BLaER1 (cell line): Measurements from ENCODE around the gene NINJ1.

ENCODE experiments used
- H3K27ac ChIP-seq: shearing (Covaris generic); formaldehyde crosslinking; 2 replicates; pipeline ENCODE4 v1.8.1; 2022
- H3K27me3 ChIP-seq: shearing (Covaris generic); formaldehyde crosslinking; 2 replicates; pipeline ENCODE4 v1.8.1; 2022
- H3K36me3 ChIP-seq: shearing (Covaris generic); formaldehyde crosslinking; 2 replicates; pipeline ENCODE4 v1.8.1; 2022
- H3K4me1 ChIP-seq: shearing (Covaris generic); formaldehyde crosslinking; 2 replicates; pipeline ENCODE4 v1.8.1; 2022
- H3K4me2 ChIP-seq: shearing (Covaris generic); formaldehyde crosslinking; 2 replicates; pipeline ENCODE4 v1.8.1; 2022
- H3K4me3 ChIP-seq: shearing (Covaris generic); formaldehyde crosslinking; 2 replicates; pipeline ENCODE4 v1.8.1; 2022
- H3K9ac ChIP-seq: shearing (Covaris generic); formaldehyde crosslinking; 2 replicates; pipeline ENCODE4 v1.8.1; 2022
- H3K9me3 ChIP-seq: shearing (Covaris generic); formaldehyde crosslinking; 2 replicates; pipeline ENCODE4 v1.8.1; 2022
- H4K20me1 ChIP-seq: shearing (Covaris generic); formaldehyde crosslinking; 2 replicates; pipeline ENCODE4 v1.8.1; 2022
- Cebpa-rat ChIP-seq: shearing (Covaris generic); IDR thresholded peaks from 2 replicates; pipeline ENCODE4 v1.8.1; 2022

NINJ1 gene, protein sequence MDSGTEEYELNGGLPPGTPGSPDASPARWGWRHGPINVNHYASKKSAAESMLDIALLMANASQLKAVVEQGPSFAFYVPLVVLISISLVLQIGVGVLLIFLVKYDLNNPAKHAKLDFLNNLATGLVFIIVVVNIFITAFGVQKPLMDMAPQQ

DNA sequence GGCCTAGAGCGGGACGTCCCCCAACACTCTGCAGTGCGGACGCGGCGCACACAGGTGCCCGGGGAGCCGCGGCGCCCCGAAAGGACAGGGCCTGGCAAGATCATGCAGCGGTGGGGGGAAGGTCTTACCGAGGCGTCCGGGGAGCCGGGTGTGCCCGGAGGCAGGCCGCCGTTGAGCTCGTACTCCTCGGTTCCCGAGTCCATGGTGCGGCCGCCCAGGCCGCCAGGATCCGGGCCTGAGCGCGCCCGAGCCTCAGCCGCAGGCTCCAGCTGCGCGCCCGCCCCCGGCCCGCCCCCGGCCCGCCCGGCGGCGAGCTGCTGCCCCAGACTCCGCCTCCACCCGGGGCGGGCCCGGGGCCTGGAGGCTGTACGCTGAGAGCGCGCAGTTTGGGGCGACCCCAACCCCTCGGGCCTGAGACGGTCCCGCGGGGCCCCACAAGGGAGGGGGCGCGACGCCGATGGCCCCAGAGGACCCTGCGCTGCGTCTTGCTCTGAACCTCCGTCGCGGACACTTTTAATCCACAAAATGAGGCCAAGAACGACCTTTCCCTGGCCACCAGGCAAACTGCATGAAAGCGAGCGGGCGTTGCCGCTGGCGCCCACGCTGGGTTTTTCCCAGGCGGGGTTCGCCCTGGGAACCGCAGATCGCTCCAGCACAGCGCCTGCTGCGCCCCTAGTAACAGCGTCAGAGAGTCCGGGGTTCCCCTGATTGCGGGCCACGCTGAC, at the start of gene NINJ1:
Gene NINJ1 (minus strand): TSS at position 237 of the 725 bp plus-strand sequence. CDS start 34 bp downstream, at position 203.
- H4K20me1 ChIP-seq, result peaks cover 43% of the 10 kb centered on the region
- peaks cover 88% of the 10 kb centered on the region for H3K4me1 ChIP-seq
- no peaks in the 10 kb centered on the region for H3K27me3 ChIP-seq
- H3K4me3 ChIP-seq, result peak within 1 kb of the TSS; percentile 95
- H3K27ac ChIP-seq, result peak within 1 kb of the TSS; percentile 98
- H3K4me2 ChIP-seq, result peak within 1 kb of the TSS; percentile 98
- peaks cover 20% of the 10 kb centered on the region for H3K36me3 ChIP-seq
- no peak for TF ChIP-seq Cebpa-rat
- peak within 1 kb of the TSS; percentile 91 for H3K9ac ChIP-seq
- peaks cover 2% of the 10 kb centered on the region for H3K9me3 ChIP-seq

DNA sequence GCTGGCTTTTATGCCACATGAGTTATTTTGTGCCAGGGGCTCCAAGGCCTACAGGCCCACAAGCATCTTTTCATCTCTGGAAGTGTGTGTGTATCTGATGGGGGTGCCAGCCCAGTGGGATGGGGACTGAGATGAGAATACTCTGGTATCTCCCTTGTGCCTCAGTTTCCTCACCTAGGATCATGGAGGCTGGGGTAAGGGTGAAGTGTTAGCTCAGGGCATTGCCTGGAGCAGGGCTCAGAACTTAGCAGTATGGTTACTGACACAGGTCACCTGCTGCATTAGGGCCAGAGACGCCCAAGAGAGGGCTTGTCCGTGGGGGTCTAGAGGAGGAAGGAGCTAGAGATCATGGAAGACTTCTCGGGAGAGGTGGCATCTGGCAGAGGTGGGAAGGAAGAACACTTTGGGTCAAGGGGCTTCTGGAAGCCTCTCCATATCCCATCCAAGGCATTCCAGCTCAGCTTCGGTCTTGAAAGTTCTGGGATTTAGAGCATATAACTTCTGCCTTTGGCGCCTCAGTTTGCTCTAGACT, 49.1 kb upstream of the NINJ1 start:
- peak overlapping the region; percentile 99 for H3K4me2 ChIP-seq
- H3K27ac ChIP-seq, result 0 out of 2 replicates have a peak overlapping the region, but pooled peaks have one; percentile 79
- H3K4me1 ChIP-seq, result peaks cover 53% of the 10 kb centered on the region
- H3K9me3 ChIP-seq, result no peaks in the 10 kb centered on the region
- H3K36me3 ChIP-seq, result no peaks in the 10 kb centered on the region
- H4K20me1 ChIP-seq, result peaks cover 13% of the 10 kb centered on the region
- H3K4me3 ChIP-seq, result peak overlapping the region; percentile 77
- TF ChIP-seq Cebpa-rat, result no peak
- peak overlapping the region; percentile 83; the same call in 1 of the 2 replicates for H3K9ac ChIP-seq
- H3K27me3 ChIP-seq, result peaks cover 5% of the 10 kb centered on the region; the same call in 1 of the 2 replicates

GRCh38 chr9:93182572-93182971, 48.5 kb upstream of the NINJ1 start:
- Histone ChIP-seq H3K9ac (no peak overlapping the region), H3K4me2 (0 out of 2 replicates have a peak overlapping the region, but pooled peaks have one; percentile 99), H3K27me3 (peaks cover 5% of the 10 kb centered on the region; the same call in 1 of the 2 replicates), H3K4me1 (peaks cover 53% of the 10 kb centered on the region), H3K4me3 (no peak overlapping the region), H3K36me3 (no peaks in the 10 kb centered on the region), H3K27ac (no peak overlapping the region), H4K20me1 (peaks cover 7% of the 10 kb centered on the region), H3K9me3 (no peaks in the 10 kb centered on the region)
- no peak for TF ChIP-seq Cebpa-rat

- Histone ChIP-seq H4K20me1 (peaks cover under 1% of the 10 kb centered on the region; the same call in 1 of the 2 replicates), H3K9me3 (no peaks in the 10 kb centered on the region), H3K27me3 (peaks cover 5% of the 10 kb centered on the region; the same call in 1 of the 2 replicates), H3K9ac (no peak overlapping the region), H3K27ac (no peak overlapping the region), H3K4me3 (no peak overlapping the region), H3K36me3 (no peaks in the 10 kb centered on the region), H3K4me2 (no peak overlapping the region), H3K4me1 (peaks cover 46% of the 10 kb centered on the region)
- TF ChIP-seq Cebpa-rat, result no peak
Observed at GRCh38 chr9:93181672-93182435, 47.8 kb upstream of the NINJ1 start.

- no peak overlapping the region for H3K4me3 ChIP-seq
- H3K27me3 ChIP-seq, result peaks cover 5% of the 10 kb centered on the region; the same call in 1 of the 2 replicates
- TF ChIP-seq Cebpa-rat, result no peak
- no peak overlapping the region for H3K27ac ChIP-seq
- peaks cover 37% of the 10 kb centered on the region for H3K4me1 ChIP-seq
- H3K9ac ChIP-seq, result no peak overlapping the region
- no peaks in the 10 kb centered on the region for H3K9me3 ChIP-seq
- no peaks in the 10 kb centered on the region for H3K36me3 ChIP-seq
- no peak overlapping the region for H3K4me2 ChIP-seq
- H4K20me1 ChIP-seq, result no peaks in the 10 kb centered on the region
Observed at GRCh38 chr9:93180938-93181337, 46.9 kb upstream of the NINJ1 start.

DNA sequence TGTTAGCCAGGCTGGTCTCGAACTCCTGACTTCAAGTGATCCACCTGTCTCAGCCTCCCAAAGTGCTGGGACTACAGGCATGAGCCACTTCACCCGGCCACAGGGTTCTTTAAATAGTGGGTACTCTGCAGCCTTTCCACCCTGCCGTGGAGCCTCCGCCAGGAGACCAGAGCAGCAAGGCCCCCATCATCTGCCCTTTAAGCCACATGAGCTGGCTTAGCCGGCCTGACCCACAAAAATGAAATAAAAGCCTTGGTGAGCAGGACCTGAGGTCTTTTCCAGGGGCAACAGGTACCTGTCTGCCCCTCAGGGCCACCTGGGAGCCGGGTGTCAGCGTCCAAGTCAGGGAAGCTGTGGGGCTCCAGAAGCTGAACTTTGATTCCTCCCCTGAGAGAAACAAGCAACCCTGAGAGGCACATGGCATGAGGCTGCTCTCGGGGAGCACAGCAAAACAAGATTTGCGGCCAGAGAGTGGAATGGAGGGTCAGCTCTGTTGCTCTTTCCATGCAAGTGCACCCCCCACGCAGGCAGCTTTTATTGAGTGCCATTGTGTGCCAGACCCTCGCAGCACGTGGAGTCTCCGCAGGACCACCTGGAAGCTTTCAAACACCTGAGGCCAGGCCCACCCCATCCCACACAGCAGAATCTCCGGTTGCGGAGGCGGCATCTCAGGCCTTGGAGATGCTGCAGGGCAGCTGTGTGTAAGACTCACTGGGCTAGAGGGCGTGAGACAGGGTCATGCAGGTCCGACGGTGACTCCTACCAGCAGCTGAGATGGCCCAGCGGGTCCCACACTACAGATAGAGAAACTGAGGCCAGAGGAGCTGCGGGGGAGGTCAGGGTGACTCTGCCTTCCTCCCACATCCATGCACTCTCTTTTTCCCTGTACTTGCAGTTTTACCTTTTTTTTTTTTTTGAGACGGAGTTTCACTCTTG, 45.1 kb upstream of the NINJ1 start:
- Histone ChIP-seq H3K27me3 (peaks cover 5% of the 10 kb centered on the region; the same call in 1 of the 2 replicates), H3K4me3 (no peak overlapping the region), H3K9me3 (no peaks in the 10 kb centered on the region), H4K20me1 (no peaks in the 10 kb centered on the region), H3K36me3 (no peaks in the 10 kb centered on the region), H3K27ac (no peak overlapping the region), H3K9ac (no peak overlapping the region), H3K4me1 (peaks cover 30% of the 10 kb centered on the region), H3K4me2 (no peak overlapping the region)
- TF ChIP-seq Cebpa-rat, result no peak

DNA sequence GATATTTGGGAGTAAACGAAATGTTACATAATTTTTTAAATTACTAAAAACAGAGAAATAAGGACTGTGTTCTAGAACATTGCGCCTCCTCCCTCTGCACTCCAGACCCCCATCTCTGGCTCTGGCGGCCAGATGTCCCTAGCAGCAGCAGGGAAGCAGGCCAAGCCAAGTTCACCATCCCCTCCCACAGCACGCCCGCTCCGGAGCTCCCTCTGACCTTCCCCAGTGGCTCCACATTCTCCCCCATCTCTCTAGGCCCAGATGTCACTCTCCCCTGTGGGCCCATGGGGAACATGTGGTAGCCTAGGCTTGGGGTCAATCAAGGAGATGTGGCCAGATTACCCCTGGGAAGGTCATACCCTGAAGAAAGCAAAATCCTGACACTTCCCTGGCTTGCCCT, 43.6 kb upstream of the NINJ1 start:
- Histone ChIP-seq H3K4me3 (no peak overlapping the region), H3K4me2 (no peak overlapping the region), H3K27ac (no peak overlapping the region), H3K4me1 (peaks cover 18% of the 10 kb centered on the region), H3K27me3 (no peaks in the 10 kb centered on the region; the same call in 1 of the 2 replicates), H4K20me1 (no peaks in the 10 kb centered on the region), H3K9me3 (no peaks in the 10 kb centered on the region), H3K9ac (no peak overlapping the region), H3K36me3 (no peaks in the 10 kb centered on the region)
- TF ChIP-seq Cebpa-rat, result no peak

GRCh38 chr9:93174976-93175375, 40.9 kb upstream of the NINJ1 start:
- Histone ChIP-seq H3K9ac (no peak overlapping the region), H3K27ac (no peak overlapping the region), H3K9me3 (no peaks in the 10 kb centered on the region), H3K4me3 (no peak overlapping the region), H3K36me3 (no peaks in the 10 kb centered on the region), H3K4me2 (peak overlapping the region; percentile 45), H4K20me1 (no peaks in the 10 kb centered on the region), H3K4me1 (peaks cover 16% of the 10 kb centered on the region), H3K27me3 (no peaks in the 10 kb centered on the region)
- TF ChIP-seq Cebpa-rat, result no peak
